HG02759 (cell line): ENCODE results near the gene C19orf85.

Source experiments
- ATAC-seq: cut with Tn5 transposase; IDR thresholded peaks from one replicate; pipeline ENCODE4 v1.9.1; 2021; ENCODE audit warnings: mild to moderate bottlenecking, moderate library complexity; ENCODE audit not compliant: unreplicated experiment

Gene C19orf85

GRCh38 chr19:55489711-55490477, 25.3 kb upstream of the C19orf85 start:
- ATAC-seq: no peak

GRCh38 chr19:55488986-55489710, 24.6 kb upstream of the C19orf85 start:
- ATAC-seq: no peak

- no peak for ATAC-seq
Measured at GRCh38 chr19:55487924-55488687, 23.6 kb upstream of the C19orf85 start, which contains the start of gene SSC5D. Gene SSC5D, plus strand, starts transcription at chr19:55488436. Its CDS starts 154 bp downstream, at chr19:55488590.

GRCh38 chr19:55486971-55487923, 22.7 kb upstream of the C19orf85 start:
- no peak for ATAC-seq

GRCh38 chr19:55486043-55486970, 21.8 kb upstream of the C19orf85 start:
- ATAC-seq: no peak

- ATAC-seq: no peak
Measured at GRCh38 chr19:55485439-55486011, 21.0 kb upstream of the C19orf85 start.

GRCh38 chr19:55484593-55485438, 20.3 kb upstream of the C19orf85 start, which contains the start of gene NAT14:
Gene NAT14, plus strand, starts transcription at chr19:55485188. Its CDS starts 521 bp downstream, at chr19:55485709.
- peak; percentile 77 for ATAC-seq

GRCh38 chr19:55483706-55484592, 19.4 kb upstream of the C19orf85 start:
- ATAC-seq: no peak

- ATAC-seq: no peak
Measured at GRCh38 chr19:55482967-55483705, 18.6 kb upstream of the C19orf85 start.

- no peak for ATAC-seq
Measured at GRCh38 chr19:55482156-55482961, 17.8 kb upstream of the C19orf85 start.

GRCh38 chr19:55481794-55482155, 17.2 kb upstream of the C19orf85 start:
- ATAC-seq: no peak

GRCh38 chr19:55481148-55481793, 16.7 kb upstream of the C19orf85 start:
- ATAC-seq: no peak

- ATAC-seq: no peak
Measured at GRCh38 chr19:55479451-55480230, 15.1 kb upstream of the C19orf85 start.

- no peak for ATAC-seq
Measured at GRCh38 chr19:55479045-55479444, 14.5 kb upstream of the C19orf85 start.
